ENCODE data around the gene PDGFA. TPM values are rescaled to one million over a fixed set of nuclear protein-coding genes. Genes with fewer than 3 reads are reported as not detected.

The PDGFA gene
- total and polyA plus RNA-seq, 2 experiments from 2014 or later, result 6.5 to 25.6 TPM

GRCh38 chr7:477626-478220, 41.9 kb downstream of the PDGFA start:
- TF ChIP-seq, protein P1, sequence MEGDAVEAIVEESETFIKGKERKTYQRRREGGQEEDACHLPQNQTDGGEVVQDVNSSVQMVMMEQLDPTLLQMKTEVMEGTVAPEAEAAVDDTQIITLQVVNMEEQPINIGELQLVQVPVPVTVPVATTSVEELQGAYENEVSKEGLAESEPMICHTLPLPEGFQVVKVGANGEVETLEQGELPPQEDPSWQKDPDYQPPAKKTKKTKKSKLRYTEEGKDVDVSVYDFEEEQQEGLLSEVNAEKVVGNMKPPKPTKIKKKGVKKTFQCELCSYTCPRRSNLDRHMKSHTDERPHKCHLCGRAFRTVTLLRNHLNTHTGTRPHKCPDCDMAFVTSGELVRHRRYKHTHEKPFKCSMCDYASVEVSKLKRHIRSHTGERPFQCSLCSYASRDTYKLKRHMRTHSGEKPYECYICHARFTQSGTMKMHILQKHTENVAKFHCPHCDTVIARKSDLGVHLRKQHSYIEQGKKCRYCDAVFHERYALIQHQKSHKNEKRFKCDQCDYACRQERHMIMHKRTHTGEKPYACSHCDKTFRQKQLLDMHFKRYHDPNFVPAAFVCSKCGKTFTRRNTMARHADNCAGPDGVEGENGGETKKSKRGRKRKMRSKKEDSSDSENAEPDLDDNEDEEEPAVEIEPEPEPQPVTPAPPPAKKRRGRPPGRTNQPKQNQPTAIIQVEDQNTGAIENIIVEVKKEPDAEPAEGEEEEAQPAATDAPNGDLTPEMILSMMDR (IDR thresholded peaks at IDR 0.05; ENCODE audit: low read depth, low read length), result no peak
- H3K27ac ChIP-seq, result no peak overlapping the region
- no peaks in the 10 kb centered on the region for H3K36me3 ChIP-seq
- peaks cover 5% of the 10 kb centered on the region for H3K27me3 ChIP-seq
- no peak for DNase-seq (ENCODE audit: low read depth in 1 of 2, low spot score in 1 of 2)
- H3K4me3 ChIP-seq, result no peak overlapping the region
- H3K4me1 ChIP-seq (ENCODE audit: low read depth), result peaks cover 9% of the 10 kb centered on the region
- H3K9me3 ChIP-seq (ENCODE audit: low read depth), result no peaks in the 10 kb centered on the region

GRCh38 chr7:476736-477360, 42.8 kb downstream of the PDGFA start:
- no peak for DNase-seq (ENCODE audit: low read depth in 1 of 2, low spot score in 1 of 2)
- H3K4me3 ChIP-seq, result no peak overlapping the region

GRCh38 chr7:475951-476441, 43.6 kb downstream of the PDGFA start:
- TF ChIP-seq, protein P1 (IDR thresholded peaks at IDR 0.05; ENCODE audit: low read depth, low read length), result no peak
- no peak for DNase-seq (ENCODE audit: low read depth in 1 of 2, low spot score in 1 of 2)
- Histone ChIP-seq H3K9me3 (ENCODE audit: low read depth) (no peaks in the 10 kb centered on the region), H3K4me3 (no peak overlapping the region), H3K4me1 (ENCODE audit: low read depth) (peaks cover 15% of the 10 kb centered on the region), H3K36me3 (no peaks in the 10 kb centered on the region), H3K27ac (no peak overlapping the region), H3K27me3 (peaks cover 5% of the 10 kb centered on the region)

More at GRCh38 chr7:476736-477360, 42.8 kb downstream of the PDGFA start:
- H3K4me1 ChIP-seq (ENCODE audit: low read depth), result peaks cover 13% of the 10 kb centered on the region
- H3K9me3 ChIP-seq (ENCODE audit: low read depth), result no peaks in the 10 kb centered on the region
- H3K27ac ChIP-seq, result no peak overlapping the region
- peaks cover 5% of the 10 kb centered on the region for H3K27me3 ChIP-seq
- no peaks in the 10 kb centered on the region for H3K36me3 ChIP-seq
- TF ChIP-seq, protein P1 (IDR thresholded peaks at IDR 0.05; ENCODE audit: low read depth, low read length), result no peak

DNA sequence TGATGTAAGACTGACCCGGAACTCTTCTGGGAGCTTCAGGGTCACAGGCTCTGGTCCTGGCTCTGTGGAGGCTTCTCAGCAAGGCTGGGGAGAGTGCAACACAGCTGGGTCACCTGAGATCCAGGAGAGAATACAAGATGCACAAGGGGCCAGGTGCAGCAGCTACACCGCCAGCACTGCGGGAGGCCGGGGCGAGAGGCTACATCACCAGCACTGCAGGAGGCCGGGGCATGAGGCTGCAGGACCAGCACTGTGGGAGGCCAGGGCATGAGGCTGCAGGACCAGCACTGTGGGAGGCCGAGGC, 44.3 kb downstream of the PDGFA start:
- DNase-seq (ENCODE audit: low read depth in 1 of 2, low spot score in 1 of 2), result no peak
- TF ChIP-seq, protein P1 (IDR thresholded peaks at IDR 0.05; ENCODE audit: low read depth, low read length), result no peak
- peaks cover 5% of the 10 kb centered on the region for H3K27me3 ChIP-seq
- H3K27ac ChIP-seq, result no peak overlapping the region
- H3K9me3 ChIP-seq (ENCODE audit: low read depth), result no peaks in the 10 kb centered on the region
- H3K4me1 ChIP-seq (ENCODE audit: low read depth), result peaks cover 13% of the 10 kb centered on the region
- H3K36me3 ChIP-seq, result no peaks in the 10 kb centered on the region
- no peak overlapping the region for H3K4me3 ChIP-seq

- H3K27ac ChIP-seq, result no peak overlapping the region
- no peak overlapping the region for H3K4me3 ChIP-seq
- H3K9me3 ChIP-seq (ENCODE audit: low read depth), result no peaks in the 10 kb centered on the region
- H3K27me3 ChIP-seq, result peaks cover 5% of the 10 kb centered on the region
- peaks cover 7% of the 10 kb centered on the region for H3K4me1 ChIP-seq (ENCODE audit: low read depth)
- no peaks in the 10 kb centered on the region for H3K36me3 ChIP-seq
- TF ChIP-seq, protein P1 (IDR thresholded peaks at IDR 0.05; ENCODE audit: low read depth, low read length), result no peak
- DNase-seq (ENCODE audit: low read depth in 1 of 2, low spot score in 1 of 2), result no peak
These were observed 44.8 kb downstream of the PDGFA start for GRCh38 chr7:474605-475424.
